WTC11 (cell line): ENCODE data around the gene MSX1. TPM values are rescaled to one million over a fixed set of nuclear protein-coding genes. Genes with fewer than 3 reads are reported as not detected.

ENCODE experiments used
- ATAC-seq: fragments of 200-7000 bp; cut with Tn5 transposase; 2 replicates; pipeline ENCODE4 v1.10.0; 2021; ENCODE audit warnings: mild to moderate bottlenecking, moderate library complexity
- CTCF ChIA-PET: fragments of 300-600 bp; sonication (Branson Sonifier 250); formaldehyde crosslinking; loops from one replicate; lab custom pipeline; 2021; ENCODE audit warnings: antibody characterized with exemption; lab: Charles Lee
- POLR2A ChIA-PET: fragments of 350-600 bp; sonication (Branson Sonifier 250); formaldehyde crosslinking; loops from one replicate; lab custom pipeline; 2021; ENCODE audit warnings: antibody characterized with exemption; lab: Charles Lee
- DNase-seq: peaks from one replicate; pipeline ENCODE4 v3.0.0; 2021; ENCODE audit warnings: low spot score
- H3K27ac Mint-ChIP-seq: 2 replicates; pipeline ENCODE4 v1.8.0; 2021; ENCODE audit warnings: mixed read lengths
- H3K27me3 Mint-ChIP-seq: 2 replicates; pipeline ENCODE4 v1.8.0; 2021; ENCODE audit warnings: low read depth, mild to moderate bottlenecking, moderate library complexity, mixed read lengths
- H3K36me3 Mint-ChIP-seq: 2 replicates; pipeline ENCODE4 v1.8.0; 2021; ENCODE audit warnings: mixed read lengths
- H3K4me1 Mint-ChIP-seq: 2 replicates; pipeline ENCODE4 v1.8.0; 2022; ENCODE audit warnings: mixed read lengths
- H3K4me3 Mint-ChIP-seq: 2 replicates; pipeline ENCODE4 v1.8.0; 2021; ENCODE audit warnings: mild to moderate bottlenecking, moderate library complexity, mixed read lengths
- H3K9me3 Mint-ChIP-seq: 2 replicates; pipeline ENCODE4 v1.8.0; 2021; ENCODE audit warnings: mixed read lengths
- AR ChIP-seq: fragments of 250-450 bp; sonication (Bioruptor Pico); IDR thresholded peaks from 2 replicates; pipeline ENCODE4 v1.9.0; 2021; ENCODE audit warnings: mild to moderate bottlenecking
- CTCF ChIP-seq: fragments of 200-600 bp; IDR thresholded peaks from 2 replicates; pipeline ENCODE4 v1.8.0; 2022; ENCODE audit warnings: antibody characterized with exemption
- E2F4 ChIP-seq: sonication (generic); formaldehyde crosslinking; IDR thresholded peaks from 2 replicates; pipeline ENCODE4 v1.8.1; 2022; ENCODE audit warnings: low read depth, mild to moderate bottlenecking, moderate library complexity, missing genetic modification reagents, borderline replicate concordance
- ELF4 ChIP-seq: sonication (generic); formaldehyde crosslinking; IDR thresholded peaks from 2 replicates; pipeline ENCODE4 v1.8.1; 2022; ENCODE audit warnings: low read depth, mild to moderate bottlenecking, moderate library complexity, missing genetic modification reagents
- ERG ChIP-seq: fragments of 250-450 bp; sonication (Bioruptor Pico); IDR thresholded peaks from 2 replicates; pipeline ENCODE4 v1.8.0; 2021; ENCODE audit warnings: mild to moderate bottlenecking
- FOXP4 ChIP-seq: sonication (generic); formaldehyde crosslinking; IDR thresholded peaks from 2 replicates; pipeline ENCODE4 v1.8.0; 2022; ENCODE audit warnings: mild to moderate bottlenecking, missing genetic modification reagents
- GABPB1 ChIP-seq: sonication (generic); formaldehyde crosslinking; IDR thresholded peaks from 2 replicates; pipeline ENCODE4 v1.8.1; 2023; ENCODE audit warnings: mild to moderate bottlenecking, missing genetic modification reagents
- GRHL2 ChIP-seq: fragments of 250-450 bp; sonication (Bioruptor Pico); IDR thresholded peaks from 2 replicates; pipeline ENCODE4 v1.8.0; 2022; ENCODE audit warnings: mild to moderate bottlenecking, moderate library complexity; ENCODE audit not compliant: insufficient replicate concordance, severe bottlenecking
- HMGA2 ChIP-seq: fragments of 250-450 bp; sonication (Bioruptor Pico); IDR thresholded peaks from 2 replicates; pipeline ENCODE4 v1.4.0; 2021; ENCODE audit warnings: mild to moderate bottlenecking, moderate library complexity
- KAT7 ChIP-seq: sonication (generic); formaldehyde crosslinking; IDR thresholded peaks from 2 replicates; pipeline ENCODE4 v1.8.1; 2023; ENCODE audit warnings: missing genetic modification reagents, mild to moderate bottlenecking, borderline replicate concordance
- NR2C2 ChIP-seq: sonication (generic); formaldehyde crosslinking; IDR thresholded peaks from 2 replicates; pipeline ENCODE4 v1.8.0; 2022; ENCODE audit warnings: mild to moderate bottlenecking, missing genetic modification reagents
- RELA ChIP-seq: sonication (generic); formaldehyde crosslinking; IDR thresholded peaks from 2 replicates; pipeline ENCODE4 v1.8.1; 2022; ENCODE audit warnings: missing genetic modification reagents, mild to moderate bottlenecking, borderline replicate concordance
- ZNF281 ChIP-seq: sonication (generic); formaldehyde crosslinking; IDR thresholded peaks from 2 replicates; pipeline ENCODE4 v1.8.0; 2023; ENCODE audit warnings: mild to moderate bottlenecking, missing genetic modification reagents
- ZNF317 ChIP-seq: sonication (generic); formaldehyde crosslinking; IDR thresholded peaks from 2 replicates; pipeline ENCODE4 v1.8.1; 2023; ENCODE audit warnings: low read depth, mild to moderate bottlenecking, moderate library complexity, missing genetic modification reagents, borderline replicate concordance
- total RNA-seq: library from RNA; stranded (reverse); gene quantifications from 3 replicates; pipeline ENCODE4 v1.2.3, GENCODE V29; 2021

Gene MSX1
- total RNA-seq, 1 experiment from 2014 or later, result 0.28 TPM

GRCh38 chr4:4855301-4856070 lies 4.0 kb upstream of the MSX1 start:
- DNase-seq, result peak; percentile 10

GRCh38 chr4:4856071-4857000 lies 3.1 kb upstream of the MSX1 start:
- no peaks in the 10 kb centered on the region for H3K36me3 Mint-ChIP-seq
- peaks cover 80% of the 10 kb centered on the region for H3K27me3 Mint-ChIP-seq
- ChIA-PET POLR2A (no interaction called here), CTCF (interaction anchor here (1.1 to 1.4 kb wide), 2 partner anchors 11 to 179 kb away, joined by 3 to 4 read pairs; no protein-coding TSS in a partner anchor)
- ATAC-seq (no peak), DNase-seq (peak; percentile 58)
- H3K4me3 Mint-ChIP-seq, result peak overlapping the region; percentile 47
- H3K27ac Mint-ChIP-seq, result no peak overlapping the region
- H3K4me1 Mint-ChIP-seq, result peaks cover 54% of the 10 kb centered on the region
- no peaks in the 10 kb centered on the region for H3K9me3 Mint-ChIP-seq
- TF ChIP-seq ERG (CRISPR knock-in tag) (no peak), NR2C2 (CRISPR knock-in tag) (no peak), RELA (CRISPR knock-in tag) (no peak), GABPB1 (CRISPR knock-in tag) (no peak), ELF4 (CRISPR knock-in tag) (no peak), KAT7 (CRISPR knock-in tag) (no peak), GRHL2 (no peak), FOXP4 (no peak), HMGA2 (CRISPR knock-in tag) (no peak), AR (CRISPR knock-in tag) (no peak), ZNF317 (CRISPR knock-in tag) (no peak), E2F4 (CRISPR knock-in tag) (no peak), CTCF (no peak)

More at GRCh38 chr4:4855301-4856070, 4.0 kb upstream of the MSX1 start:
- H3K9me3 Mint-ChIP-seq, result no peaks in the 10 kb centered on the region
- peaks cover 46% of the 10 kb centered on the region for H3K4me1 Mint-ChIP-seq
- peak overlapping the region; percentile 27; the same call in 1 of the 2 replicates for H3K4me3 Mint-ChIP-seq
- no peak for TF ChIP-seq ZNF281 (CRISPR knock-in tag)
- ChIA-PET CTCF (interaction anchor here (1.1 to 1.4 kb wide), 2 partner anchors 12 to 178 kb away, joined by 3 to 4 read pairs; no protein-coding TSS in a partner anchor), POLR2A (no interaction called here)
- no peaks in the 10 kb centered on the region for H3K36me3 Mint-ChIP-seq
- peaks cover 88% of the 10 kb centered on the region for H3K27me3 Mint-ChIP-seq
- no peak overlapping the region for H3K27ac Mint-ChIP-seq
- no peak for ATAC-seq
